ENCODE data around the gene SCFD2.
A peak's percentile ranks its signal among the peaks of the same experiment; 100 is the strongest.

SCFD2 gene

GRCh38 chr4:53365121-53365485 lies 758 bp downstream of the SCFD2 start:
- Histone ChIP-seq H3K27me3 (replicated peaks; ENCODE audit: control insufficient read depth, insufficient read depth, low read length) (no peaks in the 10 kb centered on the region), H3K36me3 (ENCODE audit: control insufficient read depth, insufficient read depth, low read length) (no peaks in the 10 kb centered on the region), H3K4me3 (replicated peaks; ENCODE audit: low read depth, low read length) (peak overlapping the region; percentile 99)
- TF ChIP-seq CTCF (IDR thresholded peaks at IDR 0.05; ENCODE audit: insufficient read depth, low read length, poor library complexity, severe bottlenecking): no peak
- no peak for DNase-seq (ENCODE audit: extremely low read depth, insufficient read length)

GRCh38 chr4:53364624-53365023 lies 1.2 kb downstream of the SCFD2 start:
- no peak for DNase-seq (ENCODE audit: extremely low read depth, insufficient read length)
- Histone ChIP-seq H3K27me3 (replicated peaks; ENCODE audit: control insufficient read depth, insufficient read depth, low read length) (no peaks in the 10 kb centered on the region), H3K36me3 (ENCODE audit: control insufficient read depth, insufficient read depth, low read length) (no peaks in the 10 kb centered on the region), H3K4me3 (replicated peaks; ENCODE audit: low read depth, low read length) (peak overlapping the region; percentile 99)
- no peak for TF ChIP-seq CTCF (IDR thresholded peaks at IDR 0.05; ENCODE audit: insufficient read depth, low read length, poor library complexity, severe bottlenecking)

- Histone ChIP-seq H3K27me3 (replicated peaks; ENCODE audit: control insufficient read depth, insufficient read depth, low read length) (no peaks in the 10 kb centered on the region), H3K4me3 (replicated peaks; ENCODE audit: low read depth, low read length) (no peak overlapping the region), H3K36me3 (ENCODE audit: control insufficient read depth, insufficient read depth, low read length) (no peaks in the 10 kb centered on the region)
- no peak for DNase-seq (ENCODE audit: extremely low read depth, insufficient read length)
- no peak for TF ChIP-seq CTCF (IDR thresholded peaks at IDR 0.05; ENCODE audit: insufficient read depth, low read length, poor library complexity, severe bottlenecking)
Observed at GRCh38 chr4:53362093-53362492, 3.8 kb downstream of the SCFD2 start.

GRCh38 chr4:53361451-53361850 lies 4.4 kb downstream of the SCFD2 start:
- Histone ChIP-seq H3K36me3 (ENCODE audit: control insufficient read depth, insufficient read depth, low read length) (no peaks in the 10 kb centered on the region), H3K27me3 (replicated peaks; ENCODE audit: control insufficient read depth, insufficient read depth, low read length) (no peaks in the 10 kb centered on the region), H3K4me3 (replicated peaks; ENCODE audit: low read depth, low read length) (no peak overlapping the region)
- TF ChIP-seq CTCF (IDR thresholded peaks at IDR 0.05; ENCODE audit: insufficient read depth, low read length, poor library complexity, severe bottlenecking): no peak
- no peak for DNase-seq (ENCODE audit: extremely low read depth, insufficient read length)

GRCh38 chr4:53355930-53356521 lies 9.8 kb downstream of the SCFD2 start:
- Histone ChIP-seq H3K36me3 (ENCODE audit: control insufficient read depth, insufficient read depth, low read length) (no peaks in the 10 kb centered on the region; the same call in none of the 2 replicates), H3K27me3 (replicated peaks; ENCODE audit: control insufficient read depth, insufficient read depth, low read length) (no peaks in the 10 kb centered on the region), H3K4me3 (replicated peaks; ENCODE audit: low read depth, low read length) (no peak overlapping the region)
- TF ChIP-seq CTCF (IDR thresholded peaks at IDR 0.05; ENCODE audit: insufficient read depth, low read length, poor library complexity, severe bottlenecking): no peak
- no peak for DNase-seq (ENCODE audit: extremely low read depth, insufficient read length)
